Activated T-cell treated with anti-CD3 and anti-CD28 coated beads for 4 hours (primary cell): ENCODE results near the gene VAV3.
A peak's percentile ranks its signal among the peaks of the same experiment; 100 is the strongest.
"Not testable (repeated sequence)": the region's sequence is repeated elsewhere in the genome, so short reads cannot be mapped to it uniquely, and the experiment has no call there.

Source experiments
- DNase-seq: peaks from one replicate; pipeline ENCODE4 v3.0.0-alpha.2; 2020

VAV3 gene

GRCh38 chr1:107933736-107934135 lies 31.2 kb downstream of the VAV3 start:
- no peak for DNase-seq

- DNase-seq, result no peak
Observed at GRCh38 chr1:107930292-107930691, 34.7 kb downstream of the VAV3 start.

GRCh38 chr1:107927820-107928219 lies 37.2 kb downstream of the VAV3 start:
- DNase-seq, result no peak

DNA sequence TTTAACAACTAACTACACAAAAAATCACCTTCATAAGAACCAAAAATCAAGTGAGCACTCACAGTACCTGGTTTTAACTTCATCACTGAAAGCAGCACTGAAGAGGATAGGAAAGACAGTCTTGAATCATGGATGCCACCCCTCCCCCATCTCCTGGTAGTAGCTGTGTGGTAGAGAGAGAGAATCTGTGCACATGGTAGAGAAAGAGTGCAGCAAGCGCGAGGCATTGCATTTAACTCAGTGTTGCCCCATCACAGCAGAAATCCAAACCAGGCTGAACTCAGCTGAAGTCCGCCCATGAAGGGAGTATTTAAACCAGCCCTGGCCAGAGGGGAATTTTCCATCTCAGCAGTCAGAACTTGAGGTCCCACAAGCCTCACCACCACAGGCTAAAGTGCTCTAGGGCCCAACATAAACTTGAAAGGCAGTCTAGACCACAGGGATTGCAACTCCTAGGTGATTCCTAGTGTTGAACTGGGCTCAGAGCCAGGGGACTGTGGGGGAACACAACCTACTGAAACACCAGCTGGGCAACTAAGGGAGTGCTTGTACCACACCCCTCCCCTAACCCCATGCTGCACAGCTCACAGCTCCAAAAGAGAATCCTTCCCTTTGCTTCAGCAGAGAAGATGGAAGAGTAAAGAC lies 38.4 kb downstream of the VAV3 start:
- DNase-seq, result no peak

- DNase-seq, result no peak
Observed at GRCh38 chr1:107925565-107925964, 39.4 kb downstream of the VAV3 start.

DNA sequence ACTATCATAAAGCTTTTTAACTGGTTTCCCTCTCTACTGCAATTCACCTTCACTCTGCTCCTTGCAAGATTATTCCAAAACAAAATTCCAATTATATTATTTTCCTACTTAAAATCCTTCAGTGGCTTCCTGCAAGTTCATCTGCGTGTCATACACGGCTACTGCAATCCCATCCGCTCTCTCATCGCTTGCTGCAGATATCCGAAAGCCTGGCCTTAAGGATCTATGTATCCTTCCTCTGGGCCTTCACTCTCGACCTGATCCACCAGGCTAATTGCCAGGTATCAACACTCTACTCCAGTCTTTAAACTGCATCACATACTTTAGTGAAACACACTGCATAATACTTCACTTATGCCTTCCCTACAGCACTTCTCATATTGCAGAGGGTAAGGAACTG lies 44.0 kb downstream of the VAV3 start:
- DNase-seq, result no peak

- DNase-seq, result no peak
Observed at GRCh38 chr1:107920561-107920960, 44.4 kb downstream of the VAV3 start.

GRCh38 chr1:107919953-107920352 lies 45.0 kb downstream of the VAV3 start:
- no peak for DNase-seq

DNA sequence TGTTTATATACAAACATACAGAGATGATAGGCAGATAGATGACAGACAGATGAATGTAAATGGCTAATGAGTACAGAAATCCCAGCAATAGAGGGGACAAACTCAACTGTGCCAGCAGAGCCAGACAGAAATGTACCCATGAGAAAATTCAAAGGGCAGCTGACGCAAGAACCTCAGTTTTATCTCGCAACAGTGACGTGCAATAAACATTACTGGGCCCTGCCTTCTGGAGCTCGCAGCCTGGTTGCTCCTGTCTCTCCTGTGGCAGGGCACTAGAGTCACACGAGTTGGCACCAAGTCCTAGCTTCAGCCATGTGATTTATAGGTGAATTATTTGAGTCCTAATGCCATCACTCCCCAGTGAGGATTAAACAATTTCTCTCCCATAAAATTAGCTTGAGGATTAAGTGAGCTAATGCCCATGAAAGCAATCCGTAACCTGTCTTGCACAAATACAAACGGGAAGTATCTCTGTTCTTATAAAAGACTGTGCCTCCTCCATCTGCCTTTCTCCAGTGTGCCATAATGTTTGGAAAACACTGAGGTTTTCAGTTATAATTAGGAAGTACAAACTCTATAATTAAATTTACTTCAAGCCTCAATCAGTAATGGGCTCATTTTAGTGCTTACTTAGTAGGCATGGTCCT lies 50.7 kb downstream of the VAV3 start:
- DNase-seq, result no peak

DNA sequence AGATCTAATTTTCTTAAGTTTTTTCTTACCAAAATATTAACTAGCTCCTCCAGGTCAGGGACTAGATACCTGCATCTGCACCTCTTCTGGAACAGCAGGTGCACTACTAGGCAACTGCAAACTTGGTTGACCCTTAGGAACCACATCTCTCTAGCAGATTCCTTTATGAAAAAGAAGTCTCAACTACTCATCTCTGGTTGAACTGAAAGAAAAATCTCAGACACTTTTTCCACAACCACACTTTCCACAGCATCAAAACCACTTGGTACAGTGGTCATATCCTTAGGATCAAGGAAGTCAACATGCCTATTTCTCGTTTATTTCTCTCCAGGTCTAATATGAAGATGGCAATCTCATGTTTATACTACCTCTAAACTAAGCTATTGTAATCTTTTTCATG lies 52.3 kb downstream of the VAV3 start:
- no peak for DNase-seq

GRCh38 chr1:107900090-107900945 lies 64.7 kb downstream of the VAV3 start:
- DNase-seq, result no peak

DNA sequence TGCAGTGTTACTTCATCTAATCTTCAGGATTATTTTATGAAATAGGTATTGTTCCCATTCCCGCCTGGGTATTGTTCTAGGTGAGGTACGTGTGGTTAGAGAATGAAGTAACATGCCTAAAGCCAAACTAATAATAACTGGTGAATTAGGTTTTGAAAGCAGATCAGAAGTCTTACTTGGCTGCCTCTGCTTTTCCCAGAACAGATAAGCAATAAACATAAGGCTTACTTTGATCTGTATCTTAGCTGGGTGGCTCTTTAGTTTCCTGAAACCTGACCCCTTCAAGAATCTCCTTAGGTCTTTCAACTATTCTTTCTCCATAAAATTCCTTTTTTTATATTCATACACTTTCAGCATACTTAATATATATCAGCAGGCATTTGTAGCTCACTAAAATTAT lies 65.3 kb downstream of the VAV3 start:
- DNase-seq, result no peak

GRCh38 chr1:107897438-107898345 lies 67.3 kb downstream of the VAV3 start:
- DNase-seq, result peak; percentile 8

- DNase-seq, result no peak
Observed at GRCh38 chr1:107896936-107897335, 68.0 kb downstream of the VAV3 start.

- DNase-seq, result no peak
Observed at GRCh38 chr1:107896401-107896800, 68.6 kb downstream of the VAV3 start.

GRCh38 chr1:107895403-107896191 lies 69.4 kb downstream of the VAV3 start:
- DNase-seq, result no peak

GRCh38 chr1:107894605-107895004 lies 70.4 kb downstream of the VAV3 start:
- no peak for DNase-seq

GRCh38 chr1:107893350-107893749 lies 71.6 kb downstream of the VAV3 start:
- DNase-seq, result not testable (repeated sequence)

DNA sequence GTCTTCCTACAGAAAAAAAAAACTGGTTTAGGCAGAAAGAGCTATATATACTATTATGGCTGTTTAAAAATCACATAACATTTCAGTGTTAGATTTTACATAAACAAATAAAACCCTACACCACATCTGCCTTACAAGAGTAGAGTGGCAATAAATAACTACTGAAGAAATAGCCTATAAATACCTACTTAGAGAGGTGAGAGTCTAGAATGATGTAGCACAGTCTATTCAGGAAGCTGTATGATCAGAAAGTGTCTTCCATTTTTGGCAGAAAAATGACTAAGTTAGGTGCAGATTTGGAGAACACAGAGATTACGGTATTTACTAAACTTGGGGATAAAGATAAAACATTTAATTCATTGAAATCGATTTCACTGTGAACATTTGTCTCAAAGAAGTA lies 75.5 kb downstream of the VAV3 start:
- DNase-seq, result no peak

- no peak for DNase-seq
Observed at GRCh38 chr1:107883562-107883961, 81.4 kb downstream of the VAV3 start.

DNA sequence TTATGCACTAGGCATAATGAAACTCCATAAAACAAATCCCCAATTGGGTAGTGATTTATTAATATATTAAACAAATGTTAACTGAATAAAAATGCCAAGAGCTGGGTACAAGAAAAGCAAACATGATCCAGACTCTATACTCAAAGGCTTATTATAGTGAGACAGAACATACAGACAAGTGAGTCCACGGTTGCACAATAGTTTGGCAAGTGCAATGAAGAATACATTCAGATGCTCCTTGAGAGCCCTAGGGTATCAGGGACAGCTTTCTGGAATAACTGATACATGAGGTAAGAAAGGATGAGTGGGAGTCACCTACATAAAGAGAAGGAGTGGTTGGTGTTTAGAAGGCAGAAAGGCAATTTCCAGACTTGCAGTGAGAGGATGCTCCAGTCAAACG lies 85.1 kb downstream of the VAV3 start:
- no peak for DNase-seq

DNA sequence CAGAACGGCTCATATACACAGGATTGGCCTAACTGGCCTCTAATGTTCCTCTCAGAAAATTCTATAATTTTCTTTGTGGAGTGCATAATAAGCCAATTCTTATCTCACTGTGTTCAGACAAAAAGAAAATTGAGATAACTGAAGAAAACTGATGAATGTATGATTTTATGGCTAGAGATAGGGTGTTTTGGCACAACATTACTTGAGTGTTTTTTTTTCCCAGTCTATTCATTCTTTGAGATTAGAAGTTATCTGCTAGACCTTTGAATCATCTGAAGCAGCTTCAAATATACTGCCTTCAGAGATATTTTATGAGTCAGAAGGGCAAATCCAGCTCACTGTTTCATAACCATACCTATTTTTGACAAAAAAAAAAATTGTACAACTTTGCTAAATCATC lies 85.6 kb downstream of the VAV3 start:
- no peak for DNase-seq
